Measurements from ENCODE around the gene ZC3HAV1L. TPM values are rescaled to one million over a fixed set of nuclear protein-coding genes. Genes with fewer than 3 reads are reported as not detected.
"Not testable (repeated sequence)": the region's sequence is repeated elsewhere in the genome, so short reads cannot be mapped to it uniquely, and the experiment has no call there.

Gene ZC3HAV1L, protein sequence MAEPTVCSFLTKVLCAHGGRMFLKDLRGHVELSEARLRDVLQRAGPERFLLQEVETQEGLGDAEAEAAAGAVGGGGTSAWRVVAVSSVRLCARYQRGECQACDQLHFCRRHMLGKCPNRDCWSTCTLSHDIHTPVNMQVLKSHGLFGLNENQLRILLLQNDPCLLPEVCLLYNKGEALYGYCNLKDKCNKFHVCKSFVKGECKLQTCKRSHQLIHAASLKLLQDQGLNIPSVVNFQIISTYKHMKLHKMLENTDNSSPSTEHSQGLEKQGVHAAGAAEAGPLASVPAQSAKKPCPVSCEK
- total RNA-seq: 1 to 10 TPM; 4.4 to 5.5 (median 5.3) TPM
- 0.86 TPM for polyA plus RNA-seq
- long read RNA-seq, donor 1: 0 reads
- long read RNA-seq, donor 2: 0 reads
- long read RNA-seq, donor 3: 0 reads
- long read RNA-seq, donor 4: 0 reads

DNA sequence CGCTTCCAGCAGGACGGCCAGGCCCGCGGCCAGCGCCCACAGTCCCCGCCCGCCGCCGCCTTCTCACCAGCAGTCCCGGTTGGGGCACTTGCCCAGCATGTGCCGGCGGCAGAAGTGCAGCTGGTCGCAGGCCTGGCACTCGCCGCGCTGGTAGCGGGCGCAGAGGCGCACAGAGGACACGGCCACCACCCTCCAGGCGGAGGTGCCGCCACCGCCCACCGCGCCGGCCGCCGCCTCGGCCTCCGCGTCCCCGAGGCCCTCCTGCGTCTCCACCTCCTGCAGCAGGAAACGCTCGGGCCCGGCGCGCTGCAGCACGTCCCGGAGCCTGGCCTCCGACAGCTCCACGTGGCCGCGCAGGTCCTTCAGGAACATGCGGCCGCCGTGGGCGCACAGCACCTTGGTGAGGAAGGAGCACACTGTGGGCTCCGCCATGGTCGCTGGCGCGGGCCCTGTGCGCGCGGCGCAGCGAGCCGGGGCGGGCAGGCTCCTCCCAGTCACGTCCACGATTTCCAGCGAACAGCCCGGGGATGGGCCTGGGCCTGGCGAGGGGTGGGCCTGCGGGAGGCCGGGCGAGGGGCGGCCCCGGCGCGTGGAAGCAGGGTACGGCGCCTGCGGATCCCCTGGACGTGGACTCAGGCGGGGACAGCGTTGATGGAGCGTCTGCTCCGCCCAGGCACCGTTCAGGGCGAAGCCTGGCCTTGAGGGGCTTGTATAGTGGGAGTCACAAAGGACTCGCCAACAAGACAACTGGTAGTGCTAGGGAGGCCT lies at the start of gene ZC3HAV1L:
ZC3HAV1L (minus strand) TSS at position 457 of the 768 bp plus-strand sequence; CDS start at position 432, 25 bp downstream.
- H3K9me3 ChIP-seq (ENCODE audit: control insufficient read depth, low read length): no peaks in the 10 kb centered on the region
- peak; percentile 71 to 90 (median 89) for DNase-seq
- intact Hi-C loops (cut with DNase I): no loop called here
- no peaks in the 10 kb centered on the region for H3K4me1 ChIP-seq (ENCODE audit: control insufficient read depth, insufficient read depth, low read length)
- WGBS: 1% methylated on average over 82 of the region's 82 CpGs
- peak within 1 kb of the TSS; percentile 6 for H3K27ac ChIP-seq (ENCODE audit: low read length)
- peak within 1 kb of the TSS; percentile 37 for H3K4me3 ChIP-seq (ENCODE audit: low read length)
- ATAC-seq: peak; percentile 96
- H3K27me3 ChIP-seq (ENCODE audit: control insufficient read depth, insufficient read depth): no peaks in the 10 kb centered on the region

DNA sequence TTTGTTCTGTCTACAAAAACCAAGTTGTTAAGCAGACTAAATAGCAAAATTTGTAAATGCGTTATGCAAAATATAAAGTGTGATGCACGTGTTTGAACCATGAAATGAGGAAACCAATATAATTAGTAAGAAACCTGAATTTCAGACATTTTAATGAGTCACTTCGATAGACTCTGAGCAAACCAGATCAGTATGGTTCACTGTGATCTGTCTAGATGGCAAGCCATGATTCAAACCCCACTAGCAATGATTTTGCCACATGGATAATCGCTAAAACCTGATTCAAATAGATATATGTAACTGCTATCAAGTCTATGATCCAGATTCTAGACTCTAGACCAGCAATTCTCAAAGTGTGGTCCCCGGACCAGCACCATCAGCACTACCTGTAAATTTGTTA lies 48.9 kb upstream of the ZC3HAV1L start:
- no peak overlapping the region for H3K4me3 ChIP-seq (ENCODE audit: low read length)
- H3K27ac ChIP-seq (ENCODE audit: low read length): no peak overlapping the region
- no peaks in the 10 kb centered on the region for H3K9me3 ChIP-seq (ENCODE audit: control insufficient read depth, low read length)
- 94% methylated on average over 5 of the region's 5 CpGs for WGBS
- no peak for DNase-seq
- intact Hi-C loops (cut with DNase I): no loop called here
- peaks cover 4% of the 10 kb centered on the region for H3K4me1 ChIP-seq (ENCODE audit: control insufficient read depth, insufficient read depth, low read length)
- no peak for ATAC-seq
- H3K27me3 ChIP-seq (ENCODE audit: control insufficient read depth, insufficient read depth): no peaks in the 10 kb centered on the region

DNA sequence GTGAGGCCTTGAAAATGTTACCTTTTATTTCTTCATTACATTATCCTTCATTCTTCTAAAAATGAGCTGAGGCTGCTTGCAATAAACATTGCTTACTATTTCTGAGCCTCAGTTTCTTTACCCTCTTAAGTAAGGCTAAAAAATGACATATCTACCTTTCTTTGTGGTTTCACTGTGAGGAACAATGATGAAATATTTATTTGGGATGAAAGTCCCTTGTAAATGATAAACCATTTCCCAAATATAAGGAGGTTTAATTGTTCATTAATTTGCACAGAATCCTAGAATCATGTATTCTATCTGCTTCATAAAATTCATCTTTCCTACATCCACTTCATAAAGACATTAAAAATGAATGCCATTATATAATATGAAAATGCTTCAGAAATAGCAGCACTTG lies 45.7 kb upstream of the ZC3HAV1L start:
- no peak for ATAC-seq
- intact Hi-C loops (cut with DNase I): no loop called here
- no peak overlapping the region for H3K27ac ChIP-seq (ENCODE audit: low read length)

DNA sequence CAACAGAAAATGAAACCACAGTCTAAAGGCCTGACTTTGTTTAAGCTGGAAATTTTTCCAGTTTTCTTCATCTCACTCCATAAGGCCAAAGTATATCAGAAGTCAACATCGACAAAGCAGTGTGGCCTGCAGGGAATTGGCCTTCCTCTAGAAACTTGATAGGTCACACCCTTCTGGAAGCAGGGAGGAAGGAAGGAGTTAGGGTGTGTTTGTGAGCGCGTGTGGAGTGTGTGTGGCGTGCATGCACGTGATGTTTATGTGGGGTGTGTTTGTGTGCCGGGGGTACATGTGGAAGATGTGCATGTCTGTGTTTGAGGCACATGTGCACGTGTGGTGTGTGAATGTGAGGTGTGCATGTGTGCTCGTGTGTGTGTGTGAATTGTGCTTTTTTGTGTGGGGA lies 45.1 kb upstream of the ZC3HAV1L start:
- Histone ChIP-seq H3K4me1 (ENCODE audit: control insufficient read depth, insufficient read depth, low read length) (peaks cover 2% of the 10 kb centered on the region), H3K9me3 (ENCODE audit: control insufficient read depth, low read length) (no peaks in the 10 kb centered on the region), H3K4me3 (ENCODE audit: low read length) (no peak overlapping the region), H3K27me3 (ENCODE audit: control insufficient read depth, insufficient read depth) (no peaks in the 10 kb centered on the region), H3K27ac (ENCODE audit: low read length) (peak overlapping the region; percentile 16)
- intact Hi-C loops (cut with DNase I): no loop called here
- DNase-seq: no peak
- 62% methylated on average over 8 of the region's 8 CpGs for WGBS
- ATAC-seq: peak; percentile 61 to 86

More for the DNA sequence above, 45.7 kb upstream of the ZC3HAV1L start:
- no peak for DNase-seq
- Histone ChIP-seq H3K4me1 (ENCODE audit: control insufficient read depth, insufficient read depth, low read length) (peaks cover 4% of the 10 kb centered on the region), H3K4me3 (ENCODE audit: low read length) (no peak overlapping the region), H3K9me3 (ENCODE audit: control insufficient read depth, low read length) (no peaks in the 10 kb centered on the region), H3K27me3 (ENCODE audit: control insufficient read depth, insufficient read depth) (no peaks in the 10 kb centered on the region)

DNA sequence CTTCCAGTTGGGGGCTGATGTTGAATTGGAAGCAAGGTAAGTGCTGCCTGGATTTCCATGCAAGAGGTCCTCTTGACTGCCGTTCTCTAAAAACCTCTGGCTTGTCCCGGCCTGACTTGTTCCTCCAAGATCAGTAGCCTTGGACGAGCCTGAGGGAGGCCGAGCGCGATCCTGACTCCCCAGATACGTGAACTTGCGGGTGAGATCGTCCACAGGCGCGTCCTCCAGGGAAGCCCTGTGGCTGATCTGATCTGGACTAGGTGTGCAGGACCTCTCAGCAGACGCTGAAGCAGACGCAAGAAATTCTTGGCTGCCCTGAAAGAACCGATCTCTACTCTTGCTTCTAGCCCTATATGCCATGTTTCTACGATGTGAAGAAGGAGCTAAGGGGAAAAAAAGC lies 44.0 kb upstream of the ZC3HAV1L start:
- no peak for ATAC-seq
- intact Hi-C loops (cut with DNase I): loop anchor here in 3 of 4 donors (5.0 to 10.0 kb wide), 3 partner anchors 63 to 195 kb away; no protein-coding TSS in a partner anchor
- no peak overlapping the region for H3K4me3 ChIP-seq (ENCODE audit: low read length)

DNA sequence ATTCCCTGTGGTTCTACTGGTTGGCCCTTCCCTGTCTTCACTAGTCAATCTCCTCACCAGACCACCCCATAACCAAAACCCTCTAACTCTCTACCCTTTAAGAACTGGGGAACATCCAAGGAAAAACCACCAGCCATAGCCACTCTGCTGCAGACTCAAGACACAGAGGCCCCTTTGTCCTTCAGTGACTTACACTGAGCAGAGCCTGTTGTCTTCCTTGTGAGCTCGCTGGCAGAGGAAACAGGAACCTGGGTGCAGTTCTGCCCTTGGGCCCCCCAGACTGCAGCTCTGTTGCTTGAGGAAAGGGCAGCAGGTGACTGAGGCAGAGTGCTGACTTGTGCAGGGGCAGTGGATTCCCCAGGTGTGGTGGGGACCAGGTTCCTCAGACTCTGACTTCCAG lies 43.1 kb upstream of the ZC3HAV1L start:
- H3K27ac ChIP-seq (ENCODE audit: low read length): no peak overlapping the region

More for the DNA sequence above, 44.0 kb upstream of the ZC3HAV1L start:
- H3K9me3 ChIP-seq (ENCODE audit: control insufficient read depth, low read length): no peaks in the 10 kb centered on the region
- WGBS: 96% methylated on average over 15 of the region's 15 CpGs
- DNase-seq: no peak
- no peaks in the 10 kb centered on the region for H3K27me3 ChIP-seq (ENCODE audit: control insufficient read depth, insufficient read depth)
- H3K4me1 ChIP-seq (ENCODE audit: control insufficient read depth, insufficient read depth, low read length): peaks cover 2% of the 10 kb centered on the region
- H3K27ac ChIP-seq (ENCODE audit: low read length): no peak overlapping the region

DNA sequence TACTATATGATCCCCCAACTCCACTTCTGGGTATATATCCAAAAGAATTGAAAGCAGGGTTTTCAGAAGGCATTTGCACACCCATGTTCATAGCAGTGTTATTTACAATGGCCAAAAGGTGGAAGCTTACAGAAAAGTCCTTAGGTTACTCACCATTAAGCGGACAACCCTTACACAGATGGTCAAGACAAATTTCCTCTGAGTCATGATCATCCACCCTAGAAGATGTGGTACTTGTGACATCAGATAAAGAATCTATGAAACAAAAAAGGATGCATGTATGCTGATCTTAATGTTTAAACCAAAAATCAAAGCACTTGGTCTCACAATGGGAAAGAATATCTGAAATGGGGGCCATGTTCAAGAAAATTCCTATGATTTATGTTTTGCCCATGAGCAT lies 42.6 kb upstream of the ZC3HAV1L start:
- WGBS: 97% methylated on average over 1 of the region's 1 CpG
- ATAC-seq: no peak
- no peak for DNase-seq
- H3K4me3 ChIP-seq (ENCODE audit: low read length): no peak overlapping the region
- no peaks in the 10 kb centered on the region for H3K27me3 ChIP-seq (ENCODE audit: control insufficient read depth, insufficient read depth)
- H3K9me3 ChIP-seq (ENCODE audit: control insufficient read depth, low read length): no peaks in the 10 kb centered on the region
- H3K4me1 ChIP-seq (ENCODE audit: control insufficient read depth, insufficient read depth, low read length): peaks cover 2% of the 10 kb centered on the region
- intact Hi-C loops (cut with DNase I): loop anchor here in 3 of 4 donors (5.0 to 10.0 kb wide), 3 partner anchors 61 to 194 kb away; no protein-coding TSS in a partner anchor
- no peak overlapping the region for H3K27ac ChIP-seq (ENCODE audit: low read length)

More for the DNA sequence above, 43.1 kb upstream of the ZC3HAV1L start:
- no peaks in the 10 kb centered on the region for H3K27me3 ChIP-seq (ENCODE audit: control insufficient read depth, insufficient read depth)
- intact Hi-C loops (cut with DNase I): loop anchor here in 3 of 4 donors (5.0 to 10.0 kb wide), 3 partner anchors 62 to 194 kb away; no protein-coding TSS in a partner anchor
- 75% methylated on average over 1 of the region's 1 CpG for WGBS
- ATAC-seq (no peak), DNase-seq (no peak)
- no peaks in the 10 kb centered on the region for H3K9me3 ChIP-seq (ENCODE audit: control insufficient read depth, low read length)
- peaks cover 2% of the 10 kb centered on the region for H3K4me1 ChIP-seq (ENCODE audit: control insufficient read depth, insufficient read depth, low read length)
- no peak overlapping the region for H3K4me3 ChIP-seq (ENCODE audit: low read length)

DNA sequence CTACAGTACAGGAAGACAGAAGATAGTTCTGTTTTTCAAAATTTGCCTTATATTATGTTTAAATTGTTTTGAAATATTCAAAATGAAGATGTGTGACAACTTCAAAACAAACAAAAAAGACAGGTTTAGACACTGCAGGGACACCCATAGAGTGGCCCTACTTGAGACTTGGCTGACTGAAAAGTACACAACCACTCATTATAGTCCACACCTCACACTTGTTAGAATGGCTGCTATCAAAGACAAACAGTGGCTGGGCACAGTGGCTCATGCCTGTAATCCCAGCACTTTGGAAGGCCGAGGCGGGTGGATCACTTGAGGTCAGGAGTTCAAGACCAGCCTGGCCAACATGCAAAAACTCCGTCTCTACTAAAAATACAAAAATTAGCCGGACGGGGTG lies 41.9 kb upstream of the ZC3HAV1L start:
- ATAC-seq; H3K27me3 ChIP-seq (ENCODE audit: control insufficient read depth, insufficient read depth); H3K27ac ChIP-seq (ENCODE audit: low read length); H3K9me3 ChIP-seq (ENCODE audit: control insufficient read depth, low read length); H3K4me3 ChIP-seq (ENCODE audit: low read length); H3K4me1 ChIP-seq (ENCODE audit: control insufficient read depth, insufficient read depth, low read length); DNase-seq: not testable (repeated sequence)
- intact Hi-C loops (cut with DNase I): loop anchor here in 3 of 4 donors (5.0 to 10.0 kb wide), 3 partner anchors 60 to 193 kb away; no protein-coding TSS in a partner anchor
- 69% methylated on average over 5 of the region's 5 CpGs for WGBS

DNA sequence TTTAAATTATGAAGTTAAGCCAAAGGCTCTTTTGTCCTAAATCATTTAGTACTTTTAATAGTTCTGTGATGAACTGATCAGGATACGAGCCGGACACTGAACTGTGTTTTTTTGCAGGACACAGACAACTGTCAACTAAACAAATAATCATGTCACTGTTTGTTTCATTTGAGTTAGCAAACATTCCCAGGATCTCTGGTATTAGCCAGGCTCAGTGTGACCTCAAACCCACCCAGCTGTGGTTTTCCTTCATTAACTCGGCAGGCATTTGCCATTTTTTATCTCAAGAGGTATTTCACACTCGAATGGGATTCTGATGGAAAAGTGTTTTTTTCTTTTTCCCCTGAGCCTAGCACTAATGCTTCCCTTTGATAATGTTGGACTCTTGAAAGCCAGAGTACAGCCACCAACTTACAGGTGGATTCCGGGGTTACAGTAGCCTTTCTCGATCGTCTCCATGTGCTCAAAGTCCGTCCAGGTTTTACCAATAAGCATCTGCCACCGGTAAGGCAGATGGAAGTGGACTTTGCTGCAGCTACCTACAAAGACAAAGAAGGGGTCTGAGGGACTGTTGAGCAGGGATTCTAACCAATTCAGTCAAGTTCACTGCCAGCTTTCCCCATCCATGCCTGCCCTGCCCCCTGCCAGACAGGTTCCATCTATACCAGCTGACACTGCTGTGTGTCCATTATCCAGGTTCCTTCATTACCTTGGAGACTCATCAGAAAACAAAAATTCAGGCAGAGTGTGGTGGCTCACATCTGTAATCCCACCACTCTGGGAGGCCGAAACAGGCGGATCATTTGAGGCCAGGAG lies 40.2 kb upstream of the ZC3HAV1L start:
- no peaks in the 10 kb centered on the region for H3K9me3 ChIP-seq (ENCODE audit: control insufficient read depth, low read length)
- DNase-seq (no peak), ATAC-seq (no peak)
- no peak overlapping the region for H3K4me3 ChIP-seq (ENCODE audit: low read length)
- peaks cover 2% of the 10 kb centered on the region for H3K4me1 ChIP-seq (ENCODE audit: control insufficient read depth, insufficient read depth, low read length)
- WGBS: 84% methylated on average over 11 of the region's 11 CpGs
- no peaks in the 10 kb centered on the region for H3K27me3 ChIP-seq (ENCODE audit: control insufficient read depth, insufficient read depth)
- H3K27ac ChIP-seq (ENCODE audit: low read length): no peak overlapping the region
- intact Hi-C loops (cut with DNase I): loop anchor here in 3 of 4 donors (5.0 to 10.0 kb wide), 3 partner anchors 59 to 191 kb away; no protein-coding TSS in a partner anchor

DNA sequence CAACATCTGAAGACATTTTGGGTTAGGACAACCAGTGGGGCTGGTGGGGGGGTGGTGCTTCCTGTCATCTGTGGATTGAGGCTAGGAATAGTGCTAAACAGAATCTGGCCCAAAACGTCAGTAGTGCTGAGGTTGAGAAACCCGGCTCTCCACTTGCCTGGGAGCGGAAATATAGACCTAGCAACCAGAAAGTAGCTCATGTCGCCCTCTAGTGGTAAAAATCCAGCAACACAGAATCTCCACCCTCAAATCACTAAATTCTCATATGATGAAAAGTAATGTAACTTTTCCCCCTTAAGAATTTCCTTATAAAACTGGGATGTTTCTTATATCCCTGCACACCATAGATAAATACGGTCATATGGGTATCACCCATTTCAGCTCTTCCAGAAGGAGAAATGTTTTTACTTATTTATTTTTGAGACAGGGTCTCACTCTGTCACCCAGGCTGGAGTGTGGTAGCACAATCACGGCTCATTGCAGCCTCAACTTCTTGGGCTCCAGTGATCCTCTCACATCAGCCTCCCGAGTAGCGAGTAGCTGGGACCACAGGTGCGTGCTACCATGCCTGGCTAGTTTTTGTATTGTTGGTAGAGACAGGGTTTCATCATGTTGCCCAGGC lies 39.3 kb upstream of the ZC3HAV1L start:
- DNase-seq: peak; percentile 63 to 80 (median 76)
- Histone ChIP-seq H3K4me3 (ENCODE audit: low read length) (no peak overlapping the region), H3K4me1 (ENCODE audit: control insufficient read depth, insufficient read depth, low read length) (no peaks in the 10 kb centered on the region), H3K27me3 (ENCODE audit: control insufficient read depth, insufficient read depth) (no peaks in the 10 kb centered on the region), H3K9me3 (ENCODE audit: control insufficient read depth, low read length) (no peaks in the 10 kb centered on the region), H3K27ac (ENCODE audit: low read length) (peak overlapping the region; percentile 81)
- WGBS: 35% methylated on average over 9 of the region's 9 CpGs
- peak; percentile 89 to 93 for ATAC-seq
- intact Hi-C loops (cut with DNase I): loop anchor here in 3 of 4 donors (5.0 to 10.0 kb wide), 3 partner anchors 58 to 190 kb away; no protein-coding TSS in a partner anchor
